ENCODE data around the gene IFI27. TPM values are rescaled to one million over a fixed set of nuclear protein-coding genes. Genes with fewer than 3 reads are reported as not detected.
A peak's percentile ranks its signal among the peaks of the same experiment; 100 is the strongest.

IFI27 gene
- total and polyA plus RNA-seq, 2 of the 4 experiments (the other 2 are of a cell fraction): under 0.01 to 0.60 TPM

DNA sequence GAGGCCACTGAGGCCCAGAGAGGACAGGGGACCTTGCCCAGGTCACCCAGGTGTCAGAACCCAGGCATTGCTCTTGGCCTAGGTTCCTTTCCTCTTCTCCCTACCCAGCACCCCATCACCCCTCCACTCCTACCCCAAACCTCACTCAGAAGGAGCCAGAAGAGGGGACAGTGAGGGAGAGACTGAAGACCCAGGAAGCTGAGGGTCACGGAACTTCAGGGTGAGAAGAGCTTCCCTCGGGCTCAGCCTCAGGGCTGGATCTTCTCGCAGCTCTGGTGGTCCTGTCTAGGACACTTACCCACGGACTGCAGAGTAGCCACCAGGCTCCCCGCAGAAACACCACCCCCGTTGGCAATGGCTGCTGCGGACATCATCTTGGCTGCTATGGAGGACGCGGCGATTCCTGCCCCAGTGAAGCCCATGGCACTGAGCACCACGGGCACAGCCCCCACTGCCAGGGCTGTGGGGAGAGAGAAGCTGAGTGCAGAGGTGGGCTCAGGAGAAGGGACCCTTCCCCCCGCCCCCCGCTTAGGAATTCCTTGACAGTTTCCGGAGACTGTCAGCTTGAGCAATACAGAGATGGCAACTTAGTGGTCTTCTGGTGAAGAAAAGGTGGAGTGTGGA, 17.8 kb downstream of the IFI27 start:
- peak overlapping the region; percentile 84; the same call in 1 of the 2 replicates for H4K91ac ChIP-seq (ENCODE audit: insufficient read depth, low read depth, low read length)
- peak overlapping the region; percentile 91 for H2AK5ac ChIP-seq (ENCODE audit: low read depth, low read length)
- in situ Hi-C loops (cut with MboI; ENCODE audit: low sequenced_read_pairs) (no loop called here), dilution Hi-C loops (cut with HindIII; ENCODE audit: low sequenced_read_pairs, unreplicated experiment) (no loop called here), intact Hi-C loops (cut with micrococcal nuclease) (loop anchor here (2.0 kb wide), 1 partner anchor 48 kb away; the partner anchor contains the start of genes DDX24 and IFI27L1)
- peak overlapping the region; percentile 97 for H2AFZ ChIP-seq (replicated peaks; ENCODE audit: low read length, poor library complexity)
- peak overlapping the region; percentile 49; the same call in 1 of the 2 replicates for H2BK120ac ChIP-seq (ENCODE audit: low read depth, low read length)
- H2BK20ac ChIP-seq (ENCODE audit: low read depth, low read length): no peak overlapping the region
- BruUV-seq (replicated peaks): no TSS peak
- H3K14ac ChIP-seq (replicated peaks; ENCODE audit: low read depth, low read length): peak overlapping the region; percentile 91; the same call in 1 of the 2 replicates
- WGBS, 2 experiments (ENCODE audit: extremely low coverage in 2 of 2, insufficient read length in 1 of 2): 90% methylated on average over 7 of the region's 14 CpGs; no CpG with 5 or more reads in 1 of the 2 experiments
- no peaks in the 10 kb centered on the region for H4K20me1 ChIP-seq (ENCODE audit: insufficient read depth, low read length)
- ChIA-PET POLR2A (ENCODE audit: unreplicated experiment) (no interaction called here), CTCF (interaction anchor here (1.1 kb wide), 1 partner anchor 92 kb away, joined by 4 read pairs; no protein-coding TSS in a partner anchor)
- peak overlapping the region; percentile 97 for H3K4me2 ChIP-seq (ENCODE audit: low read depth, low read length)
- no peaks in the 10 kb centered on the region for H3K27me3 ChIP-seq (ENCODE audit: control insufficient read depth, insufficient read depth, low read length)
- no peak overlapping the region; the same call in 1 of the 2 replicates for H3K56ac ChIP-seq (ENCODE audit: extremely low read depth, insufficient read depth, low read length)
- no peak overlapping the region for H2BK5ac ChIP-seq (ENCODE audit: low read depth, low read length, poor library complexity, severe bottlenecking)
- peaks cover 0 to 14% of the 10 kb centered on the region in 2 experiments; a peak in 1 of 4 replicates for H3K79me1 ChIP-seq (ENCODE audit: low read depth in 1 of 2, low read length in 2 of 2)
- H4K5ac ChIP-seq (ENCODE audit: low read depth, low read length): peak overlapping the region; percentile 87; the same call in 1 of the 2 replicates
- H3K4me3 ChIP-seq (ENCODE audit: insufficient read depth, low read depth, low read length): peak overlapping the region; percentile 92
- H3K4ac ChIP-seq (ENCODE audit: low read depth, low read length): peak overlapping the region; percentile 92
- H3K18ac ChIP-seq (ENCODE audit: low read depth, low read length): no peak overlapping the region
- peak overlapping the region; percentile 96 for H2AK9ac ChIP-seq (replicated peaks; ENCODE audit: low read depth, low read length, poor library complexity)
- H3K4me1 ChIP-seq (ENCODE audit: control insufficient read depth, insufficient read depth, low read length): peaks cover 5% of the 10 kb centered on the region
- peak overlapping the region; percentile 85 to 91; a peak in 3 of 4 replicates for H4K8ac ChIP-seq (ENCODE audit: low read depth in 2 of 2, low read length in 2 of 2)
- H3K9ac ChIP-seq (ENCODE audit: low read depth, low read length): peak overlapping the region; percentile 94; the same call in 1 of the 2 replicates
- H3K27ac ChIP-seq (ENCODE audit: insufficient read depth, low read length): no peak overlapping the region; the same call in 1 of the 2 replicates
- H3K23ac ChIP-seq (ENCODE audit: low read depth, low read length): 0 out of 2 replicates have a peak overlapping the region, but pooled peaks have one; percentile 82
- H2BK15ac ChIP-seq (ENCODE audit: low read depth, low read length): peak overlapping the region; percentile 80; the same call in 1 of the 3 replicates
- H3K9me1 ChIP-seq (ENCODE audit: insufficient read depth, low read length): peaks cover 5% of the 10 kb centered on the region; the same call in 1 of the 2 replicates
- H3K36me3 ChIP-seq (ENCODE audit: control insufficient read depth, insufficient read depth, low read length): peaks cover 12% of the 10 kb centered on the region
- ATAC-seq (ENCODE audit: low read depth): no peak
- no peak for DNase-seq
- H3K9me3 ChIP-seq (ENCODE audit: control insufficient read depth, insufficient read depth, low read length): no peaks in the 10 kb centered on the region
- no peak for TF ChIP-seq USF2 (IDR thresholded peaks at IDR 0.05; ENCODE audit: low read depth, low read length)
- TF ChIP-seq FOS (IDR thresholded peaks at IDR 0.05; ENCODE audit: low read depth, low read length): no peak
- TF ChIP-seq, protein P1, sequence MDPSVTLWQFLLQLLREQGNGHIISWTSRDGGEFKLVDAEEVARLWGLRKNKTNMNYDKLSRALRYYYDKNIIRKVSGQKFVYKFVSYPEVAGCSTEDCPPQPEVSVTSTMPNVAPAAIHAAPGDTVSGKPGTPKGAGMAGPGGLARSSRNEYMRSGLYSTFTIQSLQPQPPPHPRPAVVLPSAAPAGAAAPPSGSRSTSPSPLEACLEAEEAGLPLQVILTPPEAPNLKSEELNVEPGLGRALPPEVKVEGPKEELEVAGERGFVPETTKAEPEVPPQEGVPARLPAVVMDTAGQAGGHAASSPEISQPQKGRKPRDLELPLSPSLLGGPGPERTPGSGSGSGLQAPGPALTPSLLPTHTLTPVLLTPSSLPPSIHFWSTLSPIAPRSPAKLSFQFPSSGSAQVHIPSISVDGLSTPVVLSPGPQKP (IDR thresholded peaks at IDR 0.05; ENCODE audit: borderline replicate concordance, low read depth, low read length): no peak
- no peak for TF ChIP-seq NFE2L2 (IDR thresholded peaks at IDR 0.05; ENCODE audit: low read depth, low read length)
- no peak for TF ChIP-seq CHD1 (IDR thresholded peaks at IDR 0.05; ENCODE audit: low read depth, low read length)
- TF ChIP-seq CEBPB (IDR thresholded peaks at IDR 0.05; ENCODE audit: low read depth, low read length): no peak
- no peak for TF ChIP-seq RAD21 (IDR thresholded peaks at IDR 0.05; ENCODE audit: low read length)
- no peak for TF ChIP-seq RFX5 (IDR thresholded peaks at IDR 0.05; ENCODE audit: low read depth, low read length)
- no peak for TF ChIP-seq MXI1 (IDR thresholded peaks at IDR 0.05; ENCODE audit: borderline replicate concordance, low read depth, low read length)
- TF ChIP-seq BHLHE40 (IDR thresholded peaks at IDR 0.05; ENCODE audit: low read depth, low read length): no peak
- no peak for TF ChIP-seq MAZ (IDR thresholded peaks at IDR 0.05; ENCODE audit: borderline replicate concordance, low read depth, low read length)
- no peak for TF ChIP-seq RCOR1 (IDR thresholded peaks at IDR 0.05; ENCODE audit: insufficient replicate concordance, low read length)
- TF ChIP-seq POLR2A (IDR thresholded peaks at IDR 0.05; ENCODE audit: low read depth, low read length): no peak
- TF ChIP-seq CTCF (conservative IDR thresholded peaks at IDR 0.05; ENCODE audit: low read depth, low read length): no peak

Data from IMR-90 (cell line).